Measurements from ENCODE around the gene CD1D. TPM values are rescaled to one million over a fixed set of nuclear protein-coding genes. Genes with fewer than 3 reads are reported as not detected.

Gene CD1D
- total RNA-seq, 1 experiment from 2014 or later = not detected

DNA sequence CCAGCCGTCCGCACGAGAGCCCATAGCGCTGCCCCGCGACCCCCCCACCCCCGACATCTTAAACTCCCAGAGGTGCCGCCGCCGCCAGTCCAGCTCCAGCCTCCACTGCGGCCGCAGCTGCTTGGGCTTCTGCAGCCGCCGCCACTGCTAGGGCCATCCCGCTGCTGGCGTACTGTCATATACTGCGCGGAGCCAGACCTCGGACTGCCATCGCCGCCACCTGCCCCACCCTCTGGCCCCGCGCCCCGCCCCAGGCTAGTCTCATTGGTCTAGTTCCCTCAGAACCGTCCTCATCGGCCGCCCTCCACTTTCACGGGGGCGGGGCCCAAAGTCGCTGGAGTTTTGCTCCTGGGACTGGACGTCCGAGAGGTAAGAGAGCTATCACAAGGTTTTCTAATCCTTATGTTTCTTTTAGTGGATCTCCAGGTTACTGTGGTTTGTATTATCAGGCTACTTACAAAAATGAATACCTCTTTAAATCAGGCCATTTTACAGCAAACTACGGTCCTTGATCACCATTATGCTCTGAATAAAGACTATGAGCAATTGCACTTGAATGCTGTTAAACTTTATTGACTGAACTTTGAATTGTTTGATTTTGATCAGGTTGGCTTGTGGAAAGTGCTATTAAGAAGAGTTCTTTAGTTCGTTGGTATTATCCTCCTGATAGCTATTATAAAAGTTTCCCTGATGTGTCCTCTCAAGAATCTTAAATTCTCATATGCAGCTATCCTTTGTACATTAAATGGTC, 2.8 kb upstream of the CD1D start:
- TF ChIP-seq, protein P1, sequence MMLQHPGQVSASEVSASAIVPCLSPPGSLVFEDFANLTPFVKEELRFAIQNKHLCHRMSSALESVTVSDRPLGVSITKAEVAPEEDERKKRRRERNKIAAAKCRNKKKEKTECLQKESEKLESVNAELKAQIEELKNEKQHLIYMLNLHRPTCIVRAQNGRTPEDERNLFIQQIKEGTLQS (IDR thresholded peaks at IDR 0.05) = no peak
- TF ChIP-seq CBX3 (IDR thresholded peaks at IDR 0.05; ENCODE audit: low read depth) (no peak), SIN3A (IDR thresholded peaks at IDR 0.05; ENCODE audit: low read depth) (no peak), CEBPB (IDR thresholded peaks at IDR 0.05; ENCODE audit: low read depth) (no peak), ZFX (IDR thresholded peaks at IDR 0.05) (no peak), ELF1 (IDR thresholded peaks at IDR 0.05; ENCODE audit: borderline replicate concordance, low read depth) (no peak), SRF (IDR thresholded peaks at IDR 0.05; ENCODE audit: low read depth) (no peak), TCF7L2 (IDR thresholded peaks at IDR 0.05; ENCODE audit: borderline replicate concordance, extremely low read depth, insufficient read depth, insufficient read length) (no peak)
- TF ChIP-seq, protein P2, sequence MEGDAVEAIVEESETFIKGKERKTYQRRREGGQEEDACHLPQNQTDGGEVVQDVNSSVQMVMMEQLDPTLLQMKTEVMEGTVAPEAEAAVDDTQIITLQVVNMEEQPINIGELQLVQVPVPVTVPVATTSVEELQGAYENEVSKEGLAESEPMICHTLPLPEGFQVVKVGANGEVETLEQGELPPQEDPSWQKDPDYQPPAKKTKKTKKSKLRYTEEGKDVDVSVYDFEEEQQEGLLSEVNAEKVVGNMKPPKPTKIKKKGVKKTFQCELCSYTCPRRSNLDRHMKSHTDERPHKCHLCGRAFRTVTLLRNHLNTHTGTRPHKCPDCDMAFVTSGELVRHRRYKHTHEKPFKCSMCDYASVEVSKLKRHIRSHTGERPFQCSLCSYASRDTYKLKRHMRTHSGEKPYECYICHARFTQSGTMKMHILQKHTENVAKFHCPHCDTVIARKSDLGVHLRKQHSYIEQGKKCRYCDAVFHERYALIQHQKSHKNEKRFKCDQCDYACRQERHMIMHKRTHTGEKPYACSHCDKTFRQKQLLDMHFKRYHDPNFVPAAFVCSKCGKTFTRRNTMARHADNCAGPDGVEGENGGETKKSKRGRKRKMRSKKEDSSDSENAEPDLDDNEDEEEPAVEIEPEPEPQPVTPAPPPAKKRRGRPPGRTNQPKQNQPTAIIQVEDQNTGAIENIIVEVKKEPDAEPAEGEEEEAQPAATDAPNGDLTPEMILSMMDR (IDR thresholded peaks at IDR 0.05 in 2 of 3, conservative IDR thresholded peaks at IDR 0.05 in 1 of 3; ENCODE audit: borderline replicate concordance in 1 of 3, insufficient read depth in 1 of 3, low read depth in 2 of 3, low read length in 2 of 3) = no peak
- H3K4me2 ChIP-seq (ENCODE audit: low read length) = peak overlapping the region; percentile 35
- intact Hi-C loops (cut with micrococcal nuclease) = no loop called here
- no peaks in the 10 kb centered on the region for H4K20me1 ChIP-seq (ENCODE audit: insufficient read depth)
- no peak overlapping the region for H2AFZ ChIP-seq (ENCODE audit: low read depth, low read length, poor library complexity, severe bottlenecking)
- ChIA-PET CTCF (no interaction called here), RAD21 (ENCODE audit: low non-redundant PET in 1 of 2, low total read pairs in 2 of 2, uncharacterized antibody in 2 of 2, unreplicated experiment in 2 of 2) (no interaction called here), POLR2A (no interaction called here)
- H3K79me2 ChIP-seq (ENCODE audit: insufficient read depth, low read length) = no peaks in the 10 kb centered on the region
- ATAC-seq (peak; percentile 97), DNase-seq (ENCODE audit: low read depth, low spot score) (no peak)
- H3K4me1 ChIP-seq (ENCODE audit: control insufficient read depth in 1 of 2, insufficient read depth in 2 of 2, low read length in 2 of 2) = no peaks in the 10 kb centered on the region
- H3K27me3 ChIP-seq (ENCODE audit: insufficient read depth, low read length) = peaks cover 26% of the 10 kb centered on the region
- H3K9me3 ChIP-seq (ENCODE audit: control insufficient read depth in 1 of 2, insufficient read depth in 1 of 2, low read depth in 1 of 2, low read length in 2 of 2) = no peaks in the 10 kb centered on the region
- no peaks in the 10 kb centered on the region for H3K9me2 ChIP-seq (ENCODE audit: insufficient read depth)
- BruUV-seq (replicated peaks) = no TSS peak
- no peak overlapping the region for H3K9ac ChIP-seq (ENCODE audit: low read length)
- H3K27ac ChIP-seq (ENCODE audit: low read depth, low read length) = no peak overlapping the region
- no peaks in the 10 kb centered on the region for H3K36me3 ChIP-seq (ENCODE audit: control insufficient read depth in 1 of 2, insufficient read depth in 2 of 2, low read length in 2 of 2)
- H3K4me3 ChIP-seq (replicated peaks in 1 of 2; ENCODE audit: low read depth in 1 of 2, low read length in 2 of 2) = no peak overlapping the region

All from HCT116 (cell line).